GM12874 (cell line): ENCODE measurements around the gene SLC2A13.

Experiments
- CTCF ChIP-seq: IDR thresholded peaks from 2 replicates; pipeline ENCODE4 v1.5.1; 2011; ENCODE audit warnings: low read depth, mild to moderate bottlenecking, control low read depth, low read length, moderate library complexity; ENCODE audit not compliant: insufficient read depth

SLC2A13 gene

GRCh38 chr12:39736406-39736805 lies 369.5 kb downstream of the SLC2A13 start:
- no peak for TF ChIP-seq CTCF

- TF ChIP-seq CTCF: no peak
Observed at GRCh38 chr12:39723831-39724230, 382.1 kb downstream of the SLC2A13 start.

GRCh38 chr12:39722504-39722903 lies 383.4 kb downstream of the SLC2A13 start:
- no peak for TF ChIP-seq CTCF

- no peak for TF ChIP-seq CTCF
Observed at GRCh38 chr12:39713552-39713951, 392.3 kb downstream of the SLC2A13 start.

GRCh38 chr12:39712334-39712733 lies 393.5 kb downstream of the SLC2A13 start:
- TF ChIP-seq CTCF: no peak
